Endodermal cell (in vitro differentiated cells): ENCODE measurements around the gene PACSIN2. TPM values are rescaled to one million over a fixed set of nuclear protein-coding genes. Genes with fewer than 3 reads are reported as not detected.

Source experiments
- DNase-seq: peaks from one replicate; pipeline ENCODE4 v3.0.0-alpha.2; 2017
- H3K27ac ChIP-seq: 2 replicates; pipeline ENCODE4 v1.5.1; 2013; ENCODE audit warnings: mild to moderate bottlenecking, low read depth, low read length, moderate library complexity
- H3K27me3 ChIP-seq: 2 replicates; pipeline ENCODE4 v1.6.1; 2013; ENCODE audit warnings: mild to moderate bottlenecking, low read length, moderate library complexity; ENCODE audit not compliant: insufficient read depth, control insufficient read depth, poor library complexity, severe bottlenecking
- H3K36me3 ChIP-seq: 2 replicates; pipeline ENCODE4 v1.7.0; 2013; ENCODE audit warnings: mild to moderate bottlenecking, low read length, moderate library complexity; ENCODE audit not compliant: control insufficient read depth, insufficient read depth
- H3K4me1 ChIP-seq: one replicate; pipeline ENCODE4 v1.7.0; 2013; ENCODE audit warnings: low read length; ENCODE audit not compliant: control insufficient read depth, insufficient read depth
- H3K4me3 ChIP-seq: 2 replicates; pipeline ENCODE4 v1.5.1; 2013; ENCODE audit warnings: mild to moderate bottlenecking, low read length, moderate library complexity
- H3K9ac ChIP-seq: 2 replicates; pipeline ENCODE4 v1.6.1; 2013; ENCODE audit warnings: mild to moderate bottlenecking, low read length, moderate library complexity; ENCODE audit not compliant: poor library complexity, severe bottlenecking; ENCODE audit errors: extremely low read depth
- H3K9me3 ChIP-seq: 2 replicates; pipeline ENCODE4 v1.6.1; 2013; ENCODE audit warnings: mild to moderate bottlenecking, low read length, moderate library complexity; ENCODE audit not compliant: control insufficient read depth
- H3K27ac Mint-ChIP-seq: 2 replicates; pipeline ENCODE4 v1.8.0; 2020; ENCODE audit warnings: mixed read lengths
- H3K27me3 Mint-ChIP-seq: 2 replicates; pipeline ENCODE4 v1.8.0; 2021; ENCODE audit warnings: mild to moderate bottlenecking, mixed read lengths; ENCODE audit not compliant: insufficient read depth
- H3K36me3 Mint-ChIP-seq: 2 replicates; pipeline ENCODE4 v1.8.0; 2020; ENCODE audit warnings: low read depth, mixed read lengths
- H3K4me1 Mint-ChIP-seq: 2 replicates; pipeline ENCODE4 v1.8.0; 2020; ENCODE audit warnings: mixed read lengths
- H3K4me3 Mint-ChIP-seq: 2 replicates; pipeline ENCODE4 v1.8.0; 2020; ENCODE audit warnings: mild to moderate bottlenecking, moderate library complexity, mixed read lengths
- H3K9me3 Mint-ChIP-seq: 2 replicates; pipeline ENCODE4 v1.8.0; 2020; ENCODE audit warnings: mild to moderate bottlenecking, mixed read lengths
- CTCF ChIP-seq: fragments of 200-600 bp; sonication (generic); conservative IDR thresholded peaks from 2 replicates; pipeline ENCODE4 v1.5.0; 2021; ENCODE audit warnings: antibody characterized with exemption, mild to moderate bottlenecking
- WGBS, 2 experiments: methylation state at CpG; one replicate each; pipeline versions ENCODE4 v1.1.5 to v1.1.7; 2013; ENCODE audit warnings: missing lambda C conversion rate in 2 of 2, mixed read lengths in 1 of 2; ENCODE audit not compliant: insufficient coverage in 1 of 2, insufficient read length in 1 of 2; 5-methylcytosine and 5-hydroxymethylcytosine counted together
- total RNA-seq, 2 donors: library from RNA; stranded (reverse); fragmentation: NEBNext Ultra II Directional in 1 of 2; extraction: Animal tissue kit (Norgen Biotek cat#: 25700) in 1 of 2; gene quantifications; 2 replicates in 1 of 2; 3 replicates in 1 of 2; pipeline ENCODE4 v1.2.1, GENCODE V29; 2021

PACSIN2 gene
- total RNA-seq, 2 donors from 2014 or later, result 60.7 to 61.4 TPM

GRCh38 chr22:42929838-42930155, 85.2 kb downstream of the PACSIN2 start:
- Histone ChIP-seq H3K36me3 (peaks cover 16% of the 10 kb centered on the region), H3K9me3 (no peaks in the 10 kb centered on the region), H3K9ac (no peak overlapping the region), H3K4me3 (no peak overlapping the region), H3K27ac (peak overlapping the region; percentile 6), H3K27me3 (no peaks in the 10 kb centered on the region), H3K4me1 (peaks cover 8% of the 10 kb centered on the region)
- Mint-ChIP-seq H3K4me3 (no peak overlapping the region), H3K27me3 (peaks cover 1% of the 10 kb centered on the region), H3K27ac (no peak overlapping the region), H3K36me3 (no peaks in the 10 kb centered on the region), H3K9me3 (no peaks in the 10 kb centered on the region), H3K4me1 (peaks cover 53% of the 10 kb centered on the region)
- TF ChIP-seq CTCF, result no peak
- WGBS, 2 experiments, result 87 to 91% methylated on average over 6 of the region's 6 CpGs
- DNase-seq, result no peak

GRCh38 chr22:42928969-42929837, 85.7 kb downstream of the PACSIN2 start:
- H3K4me1 ChIP-seq, result peaks cover 8% of the 10 kb centered on the region
- H3K36me3 Mint-ChIP-seq, result no peaks in the 10 kb centered on the region
- no peak overlapping the region for H3K4me3 Mint-ChIP-seq
- peaks cover 55% of the 10 kb centered on the region for H3K4me1 Mint-ChIP-seq
- WGBS, 2 experiments, result 81 to 90% methylated on average over 9 to 14 of the region's 14 CpGs
- H3K27ac ChIP-seq, result no peak overlapping the region
- peaks cover 1% of the 10 kb centered on the region for H3K27me3 Mint-ChIP-seq
- TF ChIP-seq CTCF, result no peak
- DNase-seq, result peak; percentile 24
- H3K9me3 Mint-ChIP-seq, result no peaks in the 10 kb centered on the region
- peaks cover 16% of the 10 kb centered on the region for H3K36me3 ChIP-seq
- no peaks in the 10 kb centered on the region for H3K27me3 ChIP-seq
- no peak overlapping the region for H3K9ac ChIP-seq
- no peak overlapping the region for H3K27ac Mint-ChIP-seq
- no peaks in the 10 kb centered on the region for H3K9me3 ChIP-seq
- H3K4me3 ChIP-seq, result no peak overlapping the region

GRCh38 chr22:42927966-42928365, 87.0 kb downstream of the PACSIN2 start:
- no peak overlapping the region for H3K27ac ChIP-seq
- no peaks in the 10 kb centered on the region for H3K36me3 Mint-ChIP-seq
- H3K4me1 ChIP-seq, result peaks cover 10% of the 10 kb centered on the region
- peaks cover 53% of the 10 kb centered on the region for H3K4me1 Mint-ChIP-seq
- DNase-seq, result no peak
- no peak overlapping the region for H3K4me3 Mint-ChIP-seq
- H3K36me3 ChIP-seq, result peaks cover 16% of the 10 kb centered on the region
- H3K9me3 Mint-ChIP-seq, result no peaks in the 10 kb centered on the region
- no peak overlapping the region for H3K9ac ChIP-seq
- H3K4me3 ChIP-seq, result no peak overlapping the region
- TF ChIP-seq CTCF, result no peak
- H3K9me3 ChIP-seq, result no peaks in the 10 kb centered on the region
- no peaks in the 10 kb centered on the region for H3K27me3 ChIP-seq
- WGBS, 2 experiments, result 89 to 100% methylated on average over 3 to 6 of the region's 6 CpGs
- no peak overlapping the region for H3K27ac Mint-ChIP-seq
- H3K27me3 Mint-ChIP-seq, result peaks cover 1% of the 10 kb centered on the region
